GM12878 (cell line): ENCODE measurements around the gene ANK3. TPM values are rescaled to one million over a fixed set of nuclear protein-coding genes. Genes with fewer than 3 reads are reported as not detected.

Experiments used
- ATAC-seq: fragments of 200-7000 bp; cut with Tn5 transposase; 3 replicates; pipeline ENCODE4 v1.9.1; 2020; ENCODE audit warnings: mild to moderate bottlenecking, moderate library complexity
- BruUV-seq: library from RNA; stranded (reverse); fragments of 400-500 nt; replicated peaks from 2 replicates; lab custom pipeline; 2021; lab: Mats Ljungman, UMichigan
- CTCF ChIA-PET: fragments of 300-600 bp; sonication (Branson Sonifier 250); formaldehyde crosslinking; extraction: SDS; loops from one replicate; lab custom pipeline; 2021; ENCODE audit warnings: inconsistent platforms; lab: Yijun Ruan, JAX
- POLR2A ChIA-PET: fragments of 350-600 bp; formaldehyde crosslinking; extraction: SDS; loops from one replicate; lab custom pipeline; 2021; ENCODE audit warnings: inconsistent platforms; lab: Charles Lee
- RAD21 ChIA-PET: fragments of 300-600 bp; sonication (Branson Sonifier 250); formaldehyde crosslinking; loops from one replicate; lab custom pipeline; 2023; ENCODE audit warnings: antibody characterized with exemption; ENCODE audit not compliant: unreplicated experiment; lab: Charles Lee
- SMC1A ChIA-PET: fragments of 300-600 bp; sonication (Branson Sonifier 250); formaldehyde crosslinking; loops from one replicate; lab custom pipeline; 2023; ENCODE audit not compliant: unreplicated experiment, uncharacterized antibody; lab: Charles Lee
- DNase-seq: peaks from one replicate; pipeline ENCODE4 v3.0.0-alpha.2; 2011; ENCODE audit warnings: low read depth, low spot score
- FAIRE-seq: peaks from 3 replicates; lab custom pipeline; 2011; peaks lifted over from hg19 to GRCh38; lab: Jason Lieb, UNC
- H2AFZ ChIP-seq: 2 replicates; pipeline ENCODE4 v1.6.0; 2011; ENCODE audit warnings: low read depth, low read length, control low read depth; ENCODE audit not compliant: control insufficient read depth
- H3K27ac ChIP-seq: 2 replicates; pipeline ENCODE4 v1.5.1; 2011; ENCODE audit warnings: control low read depth; ENCODE audit not compliant: control insufficient read depth, insufficient read depth
- H3K27me3 ChIP-seq, 2 experiments: replicated peaks in 1 of 2; 2 replicates each; pipeline versions ENCODE4 v1.6.0 to v1.6.1; 2011; ENCODE audit warnings: low read length in 1 of 2; ENCODE audit not compliant: control insufficient read depth in 2 of 2, insufficient read depth in 2 of 2
- H3K36me3 ChIP-seq, 2 experiments: 2 replicates each; pipeline ENCODE4 v1.5.1; 2011; ENCODE audit warnings: low read length in 1 of 2; ENCODE audit not compliant: control insufficient read depth in 2 of 2, insufficient read depth in 2 of 2
- H3K4me1 ChIP-seq: 2 replicates; pipeline ENCODE4 v1.6.1; 2011; ENCODE audit warnings: mild to moderate bottlenecking, low read length, moderate library complexity, mixed read lengths; ENCODE audit not compliant: control insufficient read depth, insufficient read depth
- H3K4me2 ChIP-seq: 2 replicates; pipeline ENCODE4 v1.6.0; 2011; ENCODE audit warnings: control low read depth; ENCODE audit not compliant: control insufficient read depth, insufficient read depth
- H3K4me3 ChIP-seq: fragments of 200-600 bp; sonication (generic); 2 replicates; pipeline ENCODE4 v1.5.1; 2016
- H3K79me2 ChIP-seq: 2 replicates; pipeline ENCODE4 v1.6.0; 2011; ENCODE audit warnings: low read length; ENCODE audit not compliant: control insufficient read depth, insufficient read depth
- H3K9ac ChIP-seq: 2 replicates; pipeline ENCODE4 v1.8.0; 2011; ENCODE audit warnings: low read length, control low read depth, mixed read lengths; ENCODE audit not compliant: control insufficient read depth, insufficient read depth
- H3K9me3 ChIP-seq: replicated peaks from 3 replicates; pipeline ENCODE4 v1.5.1; 2011; ENCODE audit warnings: mild to moderate bottlenecking, low read length; ENCODE audit not compliant: control insufficient read depth, insufficient read depth
- H4K20me1 ChIP-seq: 2 replicates; pipeline ENCODE4 v1.6.0; 2011; ENCODE audit not compliant: control insufficient read depth, insufficient read depth
- BACH1 ChIP-seq: fragments of 450-650 bp; IDR thresholded peaks from 2 replicates; pipeline ENCODE4 v1.6.1; 2017; ENCODE audit warnings: mild to moderate bottlenecking, borderline replicate concordance
- CEBPB ChIP-seq, 2 experiments: fragments of 150-350 bp in 1 of 2; IDR thresholded peaks; 2 replicates each; pipeline ENCODE4 v1.6.1; 2012 to 2014; ENCODE audit warnings: low read depth in 2 of 2, low read length in 2 of 2, borderline replicate concordance in 1 of 2, inconsistent platforms in 1 of 2
- CREB1 ChIP-seq: IDR thresholded peaks from 2 replicates; pipeline ENCODE4 v1.6.1; 2012; ENCODE audit warnings: low read depth, mild to moderate bottlenecking, inconsistent platforms
- HCFC1 ChIP-seq: fragments of 150-350 bp; IDR thresholded peaks from 2 replicates; pipeline ENCODE4 v1.6.1; 2014; ENCODE audit warnings: low read length
- MEF2A ChIP-seq: IDR thresholded peaks from 2 replicates; pipeline ENCODE4 v1.6.1; 2011; ENCODE audit warnings: low read depth, mild to moderate bottlenecking, low read length, moderate library complexity; ENCODE audit not compliant: insufficient read depth
- NR2C1 ChIP-seq: fragments of 450-650 bp; IDR thresholded peaks from 2 replicates; pipeline ENCODE4 v1.6.1; 2017; ENCODE audit warnings: antibody characterized with exemption, mild to moderate bottlenecking, moderate library complexity
- PML ChIP-seq: IDR thresholded peaks from 2 replicates; pipeline ENCODE4 v1.6.1; 2012; ENCODE audit warnings: low read length, inconsistent platforms
- RFX5 ChIP-seq: IDR thresholded peaks from 2 replicates; pipeline ENCODE4 v1.6.1; 2011; ENCODE audit warnings: low read depth, low read length, improper control_type of control experiment
- SMARCA5 ChIP-seq: fragments of 450-650 bp; IDR thresholded peaks from 2 replicates; pipeline ENCODE4 v1.6.1; 2017; ENCODE audit warnings: mild to moderate bottlenecking
- SPI1 ChIP-seq: IDR thresholded peaks from 2 replicates; pipeline ENCODE4 v1.6.1; 2011; ENCODE audit warnings: low read depth, mild to moderate bottlenecking, low read length, moderate library complexity, borderline replicate concordance; ENCODE audit not compliant: insufficient read depth
- SREBF2 ChIP-seq: IDR thresholded peaks from 2 replicates; pipeline ENCODE4 v1.6.1; 2012; ENCODE audit warnings: mild to moderate bottlenecking, low read length
- ZNF24 ChIP-seq: fragments of 450-650 bp; IDR thresholded peaks from 2 replicates; pipeline ENCODE4 v1.6.1; 2017; ENCODE audit warnings: antibody characterized with exemption, mild to moderate bottlenecking
- in situ Hi-C: fragments of 300-500 bp; cut with MboI; formaldehyde crosslinking; loops from 9 replicates; pipeline ENCODE4 v1.14.3; 2018; ENCODE audit warnings: mixed read lengths
- intact Hi-C: fragments of 100-400 bp; cut with micrococcal nuclease; formaldehyde crosslinking; loops from one replicate; pipeline ENCODE4 v1.14.2; 2022; ENCODE audit not compliant: unreplicated experiment
- polyA plus RNA-seq, 11 experiments: library from polyadenylated mRNA; depleted of rRNA in 4 of 11; unstranded in 6 of 11; stranded (reverse) in 5 of 11; fragments of >200 nt; fragmentation: Nextera tagmentation in 4 of 11; fragmentation: Illumina TruSeq in 1 of 11; extraction: Ambion mirVana in 4 of 11; extraction: Trizol in 1 of 11; gene quantifications; 1 replicate in 1 of 11; 2 replicates in 10 of 11; pipeline versions ENCODE4 v1.2.1 to v1.2.3, GENCODE V29; 2011 to 2016; ENCODE audit warnings: inconsistent platforms in 2 of 11, missing spikeins in 2 of 11, low read depth in 1 of 11
- total RNA-seq, 4 experiments: library from RNA; depleted of rRNA in 3 of 4; stranded (reverse); fragments of >200 nt in 3 of 4; fragmentation: Illumina TruSeq in 1 of 4; extraction: Trizol in 1 of 4; gene quantifications; 2 replicates each; pipeline versions ENCODE4 v1.2.1 to v1.2.3, GENCODE V29; 2013 to 2021
- TF ChIP-seq, protein P1 (sequence below): fragments of 450-650 bp; IDR thresholded peaks from 2 replicates; pipeline ENCODE4 v1.6.1; 2016; ENCODE audit warnings: mild to moderate bottlenecking
- TF ChIP-seq, protein P2 (sequence below): IDR thresholded peaks from 2 replicates; pipeline ENCODE4 v1.6.1; 2011; ENCODE audit warnings: mild to moderate bottlenecking, low read depth, low read length, moderate library complexity; ENCODE audit not compliant: insufficient replicate concordance
- TF ChIP-seq, protein P3 (sequence below): IDR thresholded peaks from 2 replicates; pipeline ENCODE4 v1.6.1; 2012; ENCODE audit warnings: low read length, inconsistent platforms
- TF ChIP-seq, protein P4 (sequence below): fragments of 450-650 bp; IDR thresholded peaks from 2 replicates; pipeline ENCODE4 v1.6.1; 2016; ENCODE audit warnings: mild to moderate bottlenecking, moderate library complexity, borderline replicate concordance

Gene ANK3
- total and polyA plus RNA-seq, 10 of the 15 experiments (the other 5 are each of a cell fraction or from before 2014, with no cell fraction given): 0.06 to 0.82 (median 0.20) TPM; not detected in 2

DNA sequence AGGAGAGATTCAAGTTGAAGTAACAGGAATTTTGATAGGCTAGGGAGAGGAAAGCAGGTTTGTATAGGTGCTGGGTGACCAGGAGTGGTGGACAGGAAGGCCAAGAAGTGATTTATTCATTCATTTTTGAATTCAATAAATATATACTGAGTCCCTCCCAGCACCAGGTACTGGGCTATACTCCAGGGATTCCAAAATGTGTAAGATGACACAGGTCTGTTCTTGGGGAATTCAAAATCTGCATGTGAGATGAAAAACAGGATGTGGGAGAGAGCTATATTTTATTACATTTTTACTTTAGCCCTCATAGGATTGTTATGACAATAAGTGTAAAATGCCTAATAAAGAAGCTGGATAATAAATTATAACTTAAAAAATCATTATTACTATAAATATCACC lies 134.9 kb downstream of the ANK3 start:
- ChIA-PET POLR2A (no interaction called here), CTCF (no interaction called here), SMC1A (interaction anchor here (0.6 to 0.8 kb wide), 2 partner anchors 45 to 825 kb away, joined by 3 read pairs; no protein-coding TSS in a partner anchor), RAD21 (no interaction called here)
- intact Hi-C loops: no loop called here
- no peak for FAIRE-seq
- TF ChIP-seq HCFC1 (no peak), SMARCA5 (no peak), RFX5 (no peak), ZNF24 (no peak), BACH1 (no peak), PML (no peak), SPI1 (no peak), CEBPB (IDR thresholded peaks at IDR 0.05; ENCODE audit: borderline replicate concordance in 1 of 2, low read depth in 2 of 2, low read length in 2 of 2) (no peak), SREBF2 (no peak), NR2C1 (no peak), MEF2A (no peak), CREB1 (no peak)
- TF ChIP-seq, protein P1, sequence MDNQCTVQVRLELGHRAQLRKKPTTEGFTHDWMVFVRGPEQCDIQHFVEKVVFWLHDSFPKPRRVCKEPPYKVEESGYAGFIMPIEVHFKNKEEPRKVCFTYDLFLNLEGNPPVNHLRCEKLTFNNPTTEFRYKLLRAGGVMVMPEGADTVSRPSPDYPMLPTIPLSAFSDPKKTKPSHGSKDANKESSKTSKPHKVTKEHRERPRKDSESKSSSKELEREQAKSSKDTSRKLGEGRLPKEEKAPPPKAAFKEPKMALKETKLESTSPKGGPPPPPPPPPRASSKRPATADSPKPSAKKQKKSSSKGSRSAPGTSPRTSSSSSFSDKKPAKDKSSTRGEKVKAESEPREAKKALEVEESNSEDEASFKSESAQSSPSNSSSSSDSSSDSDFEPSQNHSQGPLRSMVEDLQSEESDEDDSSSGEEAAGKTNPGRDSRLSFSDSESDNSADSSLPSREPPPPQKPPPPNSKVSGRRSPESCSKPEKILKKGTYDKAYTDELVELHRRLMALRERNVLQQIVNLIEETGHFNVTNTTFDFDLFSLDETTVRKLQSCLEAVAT: no peak
- TF ChIP-seq, protein P2, sequence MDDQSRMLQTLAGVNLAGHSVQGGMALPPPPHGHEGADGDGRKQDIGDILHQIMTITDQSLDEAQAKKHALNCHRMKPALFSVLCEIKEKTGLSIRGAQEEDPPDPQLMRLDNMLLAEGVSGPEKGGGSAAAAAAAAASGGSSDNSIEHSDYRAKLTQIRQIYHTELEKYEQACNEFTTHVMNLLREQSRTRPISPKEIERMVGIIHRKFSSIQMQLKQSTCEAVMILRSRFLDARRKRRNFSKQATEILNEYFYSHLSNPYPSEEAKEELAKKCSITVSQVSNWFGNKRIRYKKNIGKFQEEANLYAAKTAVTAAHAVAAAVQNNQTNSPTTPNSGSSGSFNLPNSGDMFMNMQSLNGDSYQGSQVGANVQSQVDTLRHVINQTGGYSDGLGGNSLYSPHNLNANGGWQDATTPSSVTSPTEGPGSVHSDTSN: no peak
- TF ChIP-seq, protein P3, sequence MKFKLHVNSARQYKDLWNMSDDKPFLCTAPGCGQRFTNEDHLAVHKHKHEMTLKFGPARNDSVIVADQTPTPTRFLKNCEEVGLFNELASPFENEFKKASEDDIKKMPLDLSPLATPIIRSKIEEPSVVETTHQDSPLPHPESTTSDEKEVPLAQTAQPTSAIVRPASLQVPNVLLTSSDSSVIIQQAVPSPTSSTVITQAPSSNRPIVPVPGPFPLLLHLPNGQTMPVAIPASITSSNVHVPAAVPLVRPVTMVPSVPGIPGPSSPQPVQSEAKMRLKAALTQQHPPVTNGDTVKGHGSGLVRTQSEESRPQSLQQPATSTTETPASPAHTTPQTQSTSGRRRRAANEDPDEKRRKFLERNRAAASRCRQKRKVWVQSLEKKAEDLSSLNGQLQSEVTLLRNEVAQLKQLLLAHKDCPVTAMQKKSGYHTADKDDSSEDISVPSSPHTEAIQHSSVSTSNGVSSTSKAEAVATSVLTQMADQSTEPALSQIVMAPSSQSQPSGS: no peak
- TF ChIP-seq, protein P4, sequence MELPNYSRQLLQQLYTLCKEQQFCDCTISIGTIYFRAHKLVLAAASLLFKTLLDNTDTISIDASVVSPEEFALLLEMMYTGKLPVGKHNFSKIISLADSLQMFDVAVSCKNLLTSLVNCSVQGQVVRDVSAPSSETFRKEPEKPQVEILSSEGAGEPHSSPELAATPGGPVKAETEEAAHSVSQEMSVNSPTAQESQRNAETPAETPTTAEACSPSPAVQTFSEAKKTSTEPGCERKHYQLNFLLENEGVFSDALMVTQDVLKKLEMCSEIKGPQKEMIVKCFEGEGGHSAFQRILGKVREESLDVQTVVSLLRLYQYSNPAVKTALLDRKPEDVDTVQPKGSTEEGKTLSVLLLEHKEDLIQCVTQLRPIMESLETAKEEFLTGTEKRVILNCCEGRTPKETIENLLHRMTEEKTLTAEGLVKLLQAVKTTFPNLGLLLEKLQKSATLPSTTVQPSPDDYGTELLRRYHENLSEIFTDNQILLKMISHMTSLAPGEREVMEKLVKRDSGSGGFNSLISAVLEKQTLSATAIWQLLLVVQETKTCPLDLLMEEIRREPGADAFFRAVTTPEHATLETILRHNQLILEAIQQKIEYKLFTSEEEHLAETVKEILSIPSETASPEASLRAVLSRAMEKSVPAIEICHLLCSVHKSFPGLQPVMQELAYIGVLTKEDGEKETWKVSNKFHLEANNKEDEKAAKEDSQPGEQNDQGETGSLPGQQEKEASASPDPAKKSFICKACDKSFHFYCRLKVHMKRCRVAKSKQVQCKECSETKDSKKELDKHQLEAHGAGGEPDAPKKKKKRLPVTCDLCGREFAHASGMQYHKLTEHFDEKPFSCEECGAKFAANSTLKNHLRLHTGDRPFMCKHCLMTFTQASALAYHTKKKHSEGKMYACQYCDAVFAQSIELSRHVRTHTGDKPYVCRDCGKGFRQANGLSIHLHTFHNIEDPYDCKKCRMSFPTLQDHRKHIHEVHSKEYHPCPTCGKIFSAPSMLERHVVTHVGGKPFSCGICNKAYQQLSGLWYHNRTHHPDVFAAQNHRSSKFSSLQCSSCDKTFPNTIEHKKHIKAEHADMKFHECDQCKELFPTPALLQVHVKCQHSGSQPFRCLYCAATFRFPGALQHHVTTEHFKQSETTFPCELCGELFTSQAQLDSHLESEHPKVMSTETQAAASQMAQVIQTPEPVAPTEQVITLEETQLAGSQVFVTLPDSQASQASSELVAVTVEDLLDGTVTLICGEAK: no peak
- no peak overlapping the region for H3K4me2 ChIP-seq
- BruUV-seq: no TSS peak
- H3K4me1 ChIP-seq: no peaks in the 10 kb centered on the region
- H3K79me2 ChIP-seq: no peaks in the 10 kb centered on the region
- no peak overlapping the region for H3K9ac ChIP-seq
- ATAC-seq: no peak
- DNase-seq: no peak
- no peak overlapping the region for H3K27ac ChIP-seq
- H2AFZ ChIP-seq: no peak overlapping the region
- no peaks in the 10 kb centered on the region for H3K36me3 ChIP-seq
- H3K4me3 ChIP-seq: no peak overlapping the region
- in situ Hi-C loops: no loop called here
- no peaks in the 10 kb centered on the region for H4K20me1 ChIP-seq
- H3K27me3 ChIP-seq: no peaks in the 10 kb centered on the region
- H3K9me3 ChIP-seq: no peaks in the 10 kb centered on the region
